Urinary bladder (tissue), 4 donors: ENCODE results near the gene TMEM178B. TPM values are rescaled to one million over a fixed set of nuclear protein-coding genes. Genes with fewer than 3 reads are reported as not detected.

Source experiments
- DNase-seq: peaks from one replicate; pipeline ENCODE4 v3.0.0-alpha.2; 2015; ENCODE audit errors: extremely low spot score
- H3K27ac ChIP-seq: one replicate; pipeline ENCODE4 v1.5.1; 2013; ENCODE audit warnings: low read depth, mild to moderate bottlenecking, moderate library complexity
- H3K36me3 ChIP-seq: one replicate; pipeline ENCODE4 v1.6.1; 2013; ENCODE audit warnings: mild to moderate bottlenecking, moderate library complexity; ENCODE audit not compliant: insufficient read depth
- H3K4me1 ChIP-seq: one replicate; pipeline ENCODE4 v1.6.1; 2013; ENCODE audit warnings: mild to moderate bottlenecking, moderate library complexity; ENCODE audit not compliant: insufficient read depth
- H3K4me3 ChIP-seq: one replicate; pipeline ENCODE4 v1.5.1; 2013; ENCODE audit warnings: low read depth, low read length
- WGBS: extraction: QIAGEN DNeasy Blood & Tissue Kit; methylation state at CpG from one replicate; pipeline ENCODE4 v1.1.7; 2013; 5-methylcytosine and 5-hydroxymethylcytosine counted together
- polyA plus RNA-seq: library from polyadenylated mRNA; stranded (reverse); fragments of 200-250 nt; gene quantifications from one replicate; pipeline ENCODE4 v1.2.3, GENCODE V29; 2013
- total RNA-seq: library from RNA; depleted of rRNA; stranded (reverse); fragments of >200 nt; gene quantifications from one replicate; pipeline ENCODE4 v1.2.3, GENCODE V29; 2014
- donor health status: healthy with polysubstance abuse.
- donor health status: healthy.

Gene TMEM178B
- total and polyA plus RNA-seq, 2 donors, result 0.57 to 2.0 TPM

GRCh38 chr7:141132671-141133070, 58.8 kb downstream of the TMEM178B start:
- DNase-seq, result no peak
- WGBS, result 83% methylated on average over 3 of the region's 3 CpGs
- no peak overlapping the region for H3K27ac ChIP-seq
- no peak overlapping the region for H3K4me3 ChIP-seq
- no peaks in the 10 kb centered on the region for H3K4me1 ChIP-seq
- no peaks in the 10 kb centered on the region for H3K36me3 ChIP-seq

GRCh38 chr7:141133646-141134045, 59.8 kb downstream of the TMEM178B start:
- no peaks in the 10 kb centered on the region for H3K4me1 ChIP-seq
- no peak for DNase-seq
- no peaks in the 10 kb centered on the region for H3K36me3 ChIP-seq
- no peak overlapping the region for H3K4me3 ChIP-seq
- WGBS, result 82% methylated on average over 1 of the region's 1 CpG
- H3K27ac ChIP-seq, result no peak overlapping the region

- H3K4me3 ChIP-seq, result no peak overlapping the region
- H3K27ac ChIP-seq, result no peak overlapping the region
- no peak for DNase-seq
- WGBS, result 90% methylated on average over 2 of the region's 2 CpGs
- H3K36me3 ChIP-seq, result no peaks in the 10 kb centered on the region
- H3K4me1 ChIP-seq, result no peaks in the 10 kb centered on the region
Measured at GRCh38 chr7:141142058-141142457, 68.2 kb downstream of the TMEM178B start.

GRCh38 chr7:141144921-141145629, 71.2 kb downstream of the TMEM178B start:
- no peak overlapping the region for H3K4me3 ChIP-seq
- H3K27ac ChIP-seq, result no peak overlapping the region
- H3K36me3 ChIP-seq, result no peaks in the 10 kb centered on the region
- WGBS, result 65% methylated on average over 4 of the region's 4 CpGs
- no peaks in the 10 kb centered on the region for H3K4me1 ChIP-seq
- no peak for DNase-seq

GRCh38 chr7:141145630-141145982, 71.7 kb downstream of the TMEM178B start:
- H3K4me3 ChIP-seq, result no peak overlapping the region
- H3K4me1 ChIP-seq, result no peaks in the 10 kb centered on the region
- no peak overlapping the region for H3K27ac ChIP-seq
- WGBS, result 32% methylated on average over 3 of the region's 3 CpGs
- H3K36me3 ChIP-seq, result no peaks in the 10 kb centered on the region
- DNase-seq, result no peak

GRCh38 chr7:141147482-141147881, 73.6 kb downstream of the TMEM178B start:
- Histone ChIP-seq H3K27ac (no peak overlapping the region), H3K4me3 (no peak overlapping the region), H3K4me1 (no peaks in the 10 kb centered on the region), H3K36me3 (no peaks in the 10 kb centered on the region)
- WGBS, result 79% methylated on average over 4 of the region's 4 CpGs
- DNase-seq, result no peak

- Histone ChIP-seq H3K36me3 (no peaks in the 10 kb centered on the region), H3K27ac (no peak overlapping the region), H3K4me1 (no peaks in the 10 kb centered on the region), H3K4me3 (no peak overlapping the region)
- 69% methylated on average over 2 of the region's 2 CpGs for WGBS
- no peak for DNase-seq
Measured at GRCh38 chr7:141150465-141150864, 76.6 kb downstream of the TMEM178B start.

GRCh38 chr7:141151746-141152145, 77.9 kb downstream of the TMEM178B start:
- DNase-seq, result no peak
- Histone ChIP-seq H3K4me1 (no peaks in the 10 kb centered on the region), H3K27ac (no peak overlapping the region), H3K4me3 (no peak overlapping the region), H3K36me3 (no peaks in the 10 kb centered on the region)
- 71% methylated on average over 4 of the region's 4 CpGs for WGBS

GRCh38 chr7:141153231-141153630, 79.4 kb downstream of the TMEM178B start:
- no peak for DNase-seq
- H3K36me3 ChIP-seq, result no peaks in the 10 kb centered on the region
- H3K27ac ChIP-seq, result no peak overlapping the region
- 32% methylated on average over 3 of the region's 3 CpGs for WGBS
- no peak overlapping the region for H3K4me3 ChIP-seq
- H3K4me1 ChIP-seq, result no peaks in the 10 kb centered on the region

- WGBS, result 75% methylated on average over 6 of the region's 6 CpGs
- Histone ChIP-seq H3K27ac (no peak overlapping the region), H3K4me1 (no peaks in the 10 kb centered on the region), H3K4me3 (no peak overlapping the region), H3K36me3 (no peaks in the 10 kb centered on the region)
- DNase-seq, result no peak
Measured at GRCh38 chr7:141154131-141154732, 80.4 kb downstream of the TMEM178B start.

- Histone ChIP-seq H3K27ac (no peak overlapping the region), H3K4me3 (no peak overlapping the region), H3K4me1 (no peaks in the 10 kb centered on the region), H3K36me3 (no peaks in the 10 kb centered on the region)
- WGBS, result 59% methylated on average over 4 of the region's 4 CpGs
- DNase-seq, result no peak
Measured at GRCh38 chr7:141156407-141156806, 82.5 kb downstream of the TMEM178B start.

GRCh38 chr7:141157138-141157765, 83.4 kb downstream of the TMEM178B start:
- no peak for DNase-seq
- Histone ChIP-seq H3K4me3 (no peak overlapping the region), H3K36me3 (no peaks in the 10 kb centered on the region), H3K27ac (no peak overlapping the region), H3K4me1 (no peaks in the 10 kb centered on the region)
- WGBS, result 87% methylated on average over 16 of the region's 16 CpGs

GRCh38 chr7:141158561-141158960, 84.7 kb downstream of the TMEM178B start:
- WGBS, result 56% methylated on average over 4 of the region's 4 CpGs
- DNase-seq, result no peak
- no peak overlapping the region for H3K27ac ChIP-seq
- H3K36me3 ChIP-seq, result no peaks in the 10 kb centered on the region
- no peaks in the 10 kb centered on the region for H3K4me1 ChIP-seq
- no peak overlapping the region for H3K4me3 ChIP-seq

GRCh38 chr7:141160246-141160860, 86.5 kb downstream of the TMEM178B start:
- WGBS, result 83% methylated on average over 7 of the region's 7 CpGs
- no peak overlapping the region for H3K4me3 ChIP-seq
- H3K4me1 ChIP-seq, result no peaks in the 10 kb centered on the region
- no peak overlapping the region for H3K27ac ChIP-seq
- H3K36me3 ChIP-seq, result no peaks in the 10 kb centered on the region
- DNase-seq, result no peak
